Measurements from ENCODE around the gene RPL37A.

RPL37A gene

DNA sequence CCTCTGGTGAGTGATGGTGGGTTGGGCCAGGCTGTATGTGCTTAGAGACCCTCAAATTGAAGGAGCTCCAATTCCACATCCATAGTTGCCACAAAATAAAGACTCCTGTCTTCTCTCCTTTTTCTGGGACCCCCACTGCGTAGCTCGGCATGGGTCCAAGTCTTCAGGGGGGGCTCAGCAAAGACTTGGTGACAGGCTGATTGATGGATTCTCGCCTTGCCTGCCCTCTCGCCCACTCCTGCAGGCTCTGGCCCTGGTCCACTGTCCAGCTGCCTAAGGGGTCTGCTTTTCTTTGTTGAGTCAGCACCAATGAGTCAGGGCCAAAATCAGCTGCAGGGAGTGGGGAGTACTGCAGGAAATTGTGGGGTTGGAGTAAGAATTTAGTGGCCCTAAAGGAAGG is 21.5 kb downstream of the RPL37A start:
- DNase-seq (ENCODE audit: extremely low read depth, low read depth): no peak
- no peak overlapping the region for H3K4me3 ChIP-seq (replicated peaks; ENCODE audit: low read depth, low read length)
- TF ChIP-seq, protein P1, sequence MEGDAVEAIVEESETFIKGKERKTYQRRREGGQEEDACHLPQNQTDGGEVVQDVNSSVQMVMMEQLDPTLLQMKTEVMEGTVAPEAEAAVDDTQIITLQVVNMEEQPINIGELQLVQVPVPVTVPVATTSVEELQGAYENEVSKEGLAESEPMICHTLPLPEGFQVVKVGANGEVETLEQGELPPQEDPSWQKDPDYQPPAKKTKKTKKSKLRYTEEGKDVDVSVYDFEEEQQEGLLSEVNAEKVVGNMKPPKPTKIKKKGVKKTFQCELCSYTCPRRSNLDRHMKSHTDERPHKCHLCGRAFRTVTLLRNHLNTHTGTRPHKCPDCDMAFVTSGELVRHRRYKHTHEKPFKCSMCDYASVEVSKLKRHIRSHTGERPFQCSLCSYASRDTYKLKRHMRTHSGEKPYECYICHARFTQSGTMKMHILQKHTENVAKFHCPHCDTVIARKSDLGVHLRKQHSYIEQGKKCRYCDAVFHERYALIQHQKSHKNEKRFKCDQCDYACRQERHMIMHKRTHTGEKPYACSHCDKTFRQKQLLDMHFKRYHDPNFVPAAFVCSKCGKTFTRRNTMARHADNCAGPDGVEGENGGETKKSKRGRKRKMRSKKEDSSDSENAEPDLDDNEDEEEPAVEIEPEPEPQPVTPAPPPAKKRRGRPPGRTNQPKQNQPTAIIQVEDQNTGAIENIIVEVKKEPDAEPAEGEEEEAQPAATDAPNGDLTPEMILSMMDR (IDR thresholded peaks at IDR 0.05; ENCODE audit: low read depth, low read length, missing control alignments): no peak

DNA sequence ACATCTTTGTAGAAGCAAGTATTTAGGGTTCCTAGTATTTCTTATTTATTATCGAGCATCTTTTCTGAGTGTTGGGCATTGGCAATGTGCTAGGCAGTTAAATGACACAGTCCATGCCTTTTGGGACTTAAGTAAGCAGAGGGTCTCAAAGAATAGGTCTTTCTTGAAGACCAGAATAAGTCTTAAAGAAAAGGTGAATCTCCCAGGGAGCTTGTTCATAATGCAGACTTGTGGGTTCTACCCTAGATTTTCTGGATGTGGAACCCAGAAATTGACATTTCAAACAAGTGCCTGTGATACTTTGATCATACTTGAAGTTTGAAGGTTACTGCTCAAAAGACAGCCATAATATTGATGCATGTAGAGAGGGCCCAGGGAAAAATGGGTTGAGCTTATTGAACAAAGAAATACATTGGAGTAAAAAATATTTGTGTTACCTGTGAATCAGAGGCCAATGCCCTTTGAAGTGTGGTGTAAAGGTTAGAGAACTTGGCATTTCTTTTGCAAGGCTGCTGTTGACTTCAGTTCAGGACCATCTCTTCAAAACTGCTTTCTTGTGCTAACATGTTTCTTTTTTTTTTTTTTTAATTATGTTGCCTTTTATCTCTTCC is 24.4 kb downstream of the RPL37A start:
- no peak overlapping the region for H3K4me3 ChIP-seq (replicated peaks; ENCODE audit: low read depth, low read length)
- DNase-seq (ENCODE audit: extremely low read depth, low read depth): no peak
- TF ChIP-seq, protein P1 (IDR thresholded peaks at IDR 0.05; ENCODE audit: low read depth, low read length, missing control alignments): no peak

DNA sequence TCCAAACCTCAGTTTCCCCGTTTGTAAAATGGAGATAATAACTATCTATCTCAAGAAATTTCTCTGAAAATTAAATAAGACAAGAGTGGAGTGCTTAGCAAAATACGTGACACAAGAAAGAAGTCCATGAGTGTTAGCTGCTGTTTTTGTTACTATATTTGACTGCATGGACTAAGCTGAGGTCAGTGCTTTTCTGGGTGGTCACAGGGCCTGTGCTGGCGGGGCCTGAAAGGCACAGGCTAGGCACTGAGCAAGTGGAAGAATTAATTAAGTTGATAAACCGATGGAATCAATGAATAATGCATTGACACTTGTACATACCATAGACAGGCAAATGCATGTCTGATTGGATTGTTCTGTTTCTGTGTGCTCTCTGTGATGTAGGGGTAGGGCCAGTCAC is 27.3 kb downstream of the RPL37A start:
- TF ChIP-seq, protein P1 (IDR thresholded peaks at IDR 0.05; ENCODE audit: low read depth, low read length, missing control alignments): no peak
- DNase-seq (ENCODE audit: extremely low read depth, low read depth): no peak
- H3K4me3 ChIP-seq (replicated peaks; ENCODE audit: low read depth, low read length): no peak overlapping the region

- DNase-seq (ENCODE audit: extremely low read depth, low read depth): no peak
- H3K4me3 ChIP-seq (replicated peaks; ENCODE audit: low read depth, low read length): no peak overlapping the region
- TF ChIP-seq, protein P1 (IDR thresholded peaks at IDR 0.05; ENCODE audit: low read depth, low read length, missing control alignments): no peak
These were observed 28.3 kb downstream of the RPL37A start for GRCh38 chr2:216526939-216527338.

DNA sequence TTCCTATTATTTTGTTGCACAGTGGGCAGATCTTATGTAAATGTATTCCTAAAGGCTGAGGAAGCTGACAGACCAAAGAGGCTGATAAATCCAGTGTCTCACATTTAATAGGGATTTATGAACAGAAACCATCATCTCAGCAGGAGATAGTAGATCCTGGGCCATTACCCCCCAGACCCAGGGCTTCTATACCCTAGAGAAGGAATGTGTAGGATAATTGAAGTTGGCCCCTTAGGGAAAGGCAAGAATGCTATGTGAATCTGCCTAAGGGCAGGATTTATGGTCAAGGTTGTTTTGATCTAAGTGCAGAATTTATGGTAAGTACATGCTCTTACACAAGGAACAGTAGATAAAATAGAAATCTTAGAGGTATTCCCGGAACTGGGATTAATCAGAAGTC is 29.0 kb downstream of the RPL37A start:
- H3K4me3 ChIP-seq (replicated peaks; ENCODE audit: low read depth, low read length): no peak overlapping the region
- DNase-seq (ENCODE audit: extremely low read depth, low read depth): no peak
- TF ChIP-seq, protein P1 (IDR thresholded peaks at IDR 0.05; ENCODE audit: low read depth, low read length, missing control alignments): no peak

DNA sequence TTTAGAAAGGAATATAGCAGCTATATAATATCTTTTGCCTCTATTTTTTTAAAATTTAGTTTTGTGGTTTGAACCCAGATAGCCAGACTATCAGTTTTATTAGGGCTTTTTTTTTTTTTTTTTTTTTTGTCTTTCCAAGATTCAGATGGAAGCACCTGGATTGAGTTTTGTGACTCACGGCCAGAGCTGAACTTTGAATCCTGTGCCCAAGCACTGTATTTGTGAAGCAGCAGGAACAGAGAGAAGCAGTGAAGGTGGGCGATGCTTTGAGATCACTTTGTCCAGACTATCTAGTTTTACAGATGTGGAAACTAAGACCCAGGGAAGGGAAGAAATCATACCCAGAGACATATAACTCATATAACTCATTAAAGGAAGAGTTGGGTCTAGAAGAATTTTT is 33.9 kb downstream of the RPL37A start:
- DNase-seq (ENCODE audit: extremely low read depth, low read depth): no peak
- no peak overlapping the region for H3K4me3 ChIP-seq (replicated peaks; ENCODE audit: low read depth, low read length)
- TF ChIP-seq, protein P1 (IDR thresholded peaks at IDR 0.05; ENCODE audit: low read depth, low read length, missing control alignments): no peak

DNA sequence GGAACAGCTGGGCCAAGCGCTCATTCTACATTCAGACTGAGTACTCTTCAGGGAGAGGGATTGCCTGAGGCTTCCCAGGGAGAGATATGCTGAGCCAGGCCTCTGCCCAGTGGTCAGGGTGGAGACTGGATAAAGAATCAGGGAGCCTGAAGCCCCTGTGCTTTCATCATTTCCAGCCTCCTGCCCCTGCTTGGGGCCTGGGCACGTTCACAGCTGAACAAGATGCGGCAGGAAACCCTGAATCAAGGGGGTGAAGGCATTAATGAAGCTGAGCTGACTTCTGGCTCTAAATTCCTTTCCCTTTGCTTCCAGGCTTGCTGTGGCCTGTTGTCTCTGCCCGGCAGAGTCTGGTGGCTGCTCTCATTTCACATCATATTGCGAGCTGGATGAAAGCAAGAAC is 35.0 kb downstream of the RPL37A start:
- TF ChIP-seq, protein P1 (IDR thresholded peaks at IDR 0.05; ENCODE audit: low read depth, low read length, missing control alignments): no peak
- DNase-seq (ENCODE audit: extremely low read depth, low read depth): no peak
- no peak overlapping the region for H3K4me3 ChIP-seq (replicated peaks; ENCODE audit: low read depth, low read length)
